Stomach smooth muscle (tissue), 2 donors: ENCODE data around the gene LIMD2.

ENCODE experiments used
- H3K27ac ChIP-seq: one replicate; pipeline ENCODE4 v1.7.0; 2013; ENCODE audit warnings: mild to moderate bottlenecking, low read length, inconsistent platforms
- H3K27me3 ChIP-seq, 2 donors: one replicate each; pipeline ENCODE4 v1.7.0; 2013; ENCODE audit warnings: low read length in 2 of 2; ENCODE audit not compliant: insufficient read depth in 2 of 2, control insufficient read depth in 1 of 2
- H3K36me3 ChIP-seq, 2 donors: one replicate each; pipeline ENCODE4 v1.7.0; 2013; ENCODE audit warnings: low read length in 2 of 2; ENCODE audit not compliant: control insufficient read depth in 2 of 2, insufficient read depth in 2 of 2
- H3K4me1 ChIP-seq: one replicate; pipeline ENCODE4 v1.7.0; 2013; ENCODE audit warnings: low read length; ENCODE audit not compliant: control insufficient read depth, insufficient read depth
- H3K4me3 ChIP-seq, 2 donors: one replicate each; pipeline ENCODE4 v1.7.0; 2013; ENCODE audit warnings: low read length in 2 of 2
- H3K9ac ChIP-seq, 2 donors: one replicate each; pipeline ENCODE4 v1.7.0; 2013; ENCODE audit warnings: low read length in 2 of 2, mild to moderate bottlenecking in 1 of 2
- H3K9me3 ChIP-seq, 2 donors: one replicate each; pipeline ENCODE4 v1.7.0; 2013; ENCODE audit warnings: low read length in 2 of 2; ENCODE audit not compliant: control insufficient read depth in 2 of 2
- donor health status: healthy.
- donor health status: Pancreatic carcinoma.

The LIMD2 gene

DNA sequence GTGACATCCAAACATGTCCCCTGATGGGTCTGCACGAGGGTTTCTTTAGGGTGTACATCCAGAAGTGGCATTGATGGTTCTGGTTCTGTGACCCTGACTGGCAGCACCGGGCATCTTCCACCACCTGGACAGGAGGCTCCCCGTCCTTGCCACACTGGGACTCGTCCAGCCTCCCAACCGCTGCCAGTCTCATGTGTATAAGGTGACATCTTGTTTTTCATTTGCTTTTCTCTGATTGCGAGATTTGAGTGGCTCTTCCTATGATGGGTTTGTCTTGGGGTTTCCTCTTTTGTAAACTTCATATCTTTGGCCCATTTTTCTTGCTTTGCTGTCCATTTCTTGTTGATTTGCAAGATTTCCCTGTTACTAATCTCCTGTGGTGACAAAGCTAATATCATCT, 9.2 kb upstream of the LIMD2 start:
- H3K4me1 ChIP-seq = no peaks in the 10 kb centered on the region
- no peaks in the 10 kb centered on the region for H3K9me3 ChIP-seq
- H3K27ac ChIP-seq = no peak overlapping the region
- no peak overlapping the region for H3K4me3 ChIP-seq
- H3K9ac ChIP-seq = no peak overlapping the region
- peaks cover 40 to 45% of the 10 kb centered on the region in 2 donors for H3K36me3 ChIP-seq
- H3K27me3 ChIP-seq = no peaks in the 10 kb centered on the region

DNA sequence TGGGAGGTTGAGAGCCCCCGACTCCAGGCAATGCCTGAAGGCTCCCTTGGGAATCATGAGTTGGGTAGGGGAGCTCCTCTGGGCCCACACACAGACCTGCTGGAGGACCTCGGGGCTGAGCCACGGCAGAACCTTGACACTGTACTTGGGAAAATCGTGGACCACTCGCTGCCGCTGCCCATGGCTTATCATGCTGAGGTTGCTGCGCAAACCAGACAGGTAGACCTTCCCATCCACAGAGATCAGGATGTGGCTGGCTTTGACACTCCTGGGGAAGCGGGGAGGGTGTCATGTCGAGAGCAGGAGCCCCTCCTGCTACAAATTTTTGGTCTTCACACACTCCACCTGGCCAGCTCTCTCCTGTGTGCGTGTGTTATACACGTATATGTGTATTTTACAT, 7.2 kb upstream of the LIMD2 start:
- Histone ChIP-seq H3K27me3 (no peaks in the 10 kb centered on the region), H3K36me3 (peaks cover 42 to 46% of the 10 kb centered on the region in 2 donors), H3K4me1 (no peaks in the 10 kb centered on the region), H3K9me3 (no peaks in the 10 kb centered on the region), H3K4me3 (no peak overlapping the region), H3K9ac (no peak overlapping the region), H3K27ac (no peak overlapping the region)

DNA sequence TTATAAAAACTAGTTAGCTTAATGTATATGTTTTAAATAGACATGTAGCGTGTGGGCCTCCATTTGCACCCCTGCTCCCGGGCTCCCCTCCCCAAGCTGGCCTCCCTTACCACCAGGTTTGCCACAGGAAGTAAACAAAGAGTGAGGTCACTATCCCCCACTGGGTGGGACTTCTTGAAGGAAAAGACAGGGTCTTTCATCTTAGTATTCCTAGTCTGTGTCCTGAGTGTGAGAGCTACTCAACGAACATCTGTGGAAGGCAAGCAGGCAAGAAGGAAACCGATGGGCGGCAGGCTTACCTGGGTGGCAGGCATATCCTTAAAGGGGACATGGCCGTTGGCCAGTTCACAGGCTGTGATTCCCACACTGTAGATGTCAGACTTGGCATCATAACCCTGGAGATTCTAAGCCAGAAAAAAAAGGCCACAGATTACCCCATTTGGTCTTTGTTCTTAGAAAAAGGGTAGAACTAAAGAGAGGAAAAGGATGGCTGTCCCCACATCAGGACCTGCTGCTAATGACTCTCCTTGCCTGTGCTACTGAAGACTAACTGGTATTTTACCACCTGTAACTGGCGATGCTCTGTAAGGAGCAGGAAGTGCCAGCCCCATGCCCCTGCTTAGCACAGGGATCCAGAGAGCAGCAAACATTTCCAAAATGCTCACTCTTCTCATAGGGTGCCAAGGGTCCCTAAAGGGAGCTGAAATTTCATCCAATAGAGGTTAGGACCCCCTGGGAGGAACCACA, 6.6 kb upstream of the LIMD2 start:
- peaks cover 38 to 39% of the 10 kb centered on the region in 2 donors for H3K36me3 ChIP-seq
- H3K27me3 ChIP-seq = no peaks in the 10 kb centered on the region
- no peak overlapping the region for H3K27ac ChIP-seq
- peaks cover under 1% of the 10 kb centered on the region for H3K4me1 ChIP-seq
- no peak overlapping the region for H3K4me3 ChIP-seq
- no peak overlapping the region for H3K9ac ChIP-seq
- H3K9me3 ChIP-seq = no peaks in the 10 kb centered on the region

DNA sequence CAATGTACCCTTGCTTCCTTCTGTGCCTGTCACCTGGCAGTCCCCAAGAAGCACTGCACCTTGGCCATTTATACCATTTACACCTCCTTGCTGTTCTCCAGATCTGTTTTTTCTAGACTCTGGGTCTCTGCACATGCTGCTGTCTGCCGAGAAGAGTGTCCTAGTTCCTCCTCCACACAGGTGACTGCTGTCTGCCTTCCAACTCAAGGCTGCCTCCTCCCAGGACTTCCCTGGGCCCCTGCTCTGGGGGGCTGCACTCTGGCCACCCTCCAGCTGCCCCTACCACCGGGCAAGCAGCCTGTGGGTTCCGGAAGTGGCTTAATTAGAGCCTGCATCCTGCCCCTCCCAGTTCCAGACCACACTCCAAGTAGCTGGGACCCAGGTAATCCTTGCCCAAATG, 5.7 kb upstream of the LIMD2 start:
- H3K4me1 ChIP-seq = peaks cover 9% of the 10 kb centered on the region
- no peak overlapping the region for H3K4me3 ChIP-seq
- no peak overlapping the region for H3K27ac ChIP-seq
- no peaks in the 10 kb centered on the region for H3K27me3 ChIP-seq
- H3K9ac ChIP-seq = no peak overlapping the region
- no peaks in the 10 kb centered on the region for H3K9me3 ChIP-seq
- H3K36me3 ChIP-seq = peaks cover 35 to 37% of the 10 kb centered on the region in 2 donors

DNA sequence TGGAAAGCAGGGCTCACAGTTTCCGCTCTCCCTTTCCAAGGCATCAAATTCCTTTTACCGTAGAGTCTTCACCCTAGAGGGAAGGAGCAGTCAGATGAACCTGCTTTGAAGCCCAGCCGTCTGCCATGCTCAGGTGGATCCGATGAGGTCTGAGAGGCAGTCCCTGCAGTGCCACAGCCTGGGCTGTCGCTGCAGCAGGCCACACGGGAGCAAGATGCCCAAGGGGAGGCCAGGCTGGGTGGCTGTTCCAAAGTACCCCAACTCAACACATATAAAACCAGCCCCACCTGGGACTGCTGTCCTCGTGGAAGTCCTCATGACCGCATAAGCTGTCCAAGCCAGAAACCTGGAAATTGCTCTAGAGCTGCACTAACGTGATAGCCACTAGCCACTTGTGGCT, 4.9 kb upstream of the LIMD2 start:
- Histone ChIP-seq H3K27ac (no peak overlapping the region), H3K4me1 (peaks cover 14% of the 10 kb centered on the region), H3K4me3 (no peak overlapping the region), H3K9ac (no peak overlapping the region), H3K9me3 (no peaks in the 10 kb centered on the region), H3K36me3 (peaks cover 30 to 31% of the 10 kb centered on the region in 2 donors), H3K27me3 (no peaks in the 10 kb centered on the region)

DNA sequence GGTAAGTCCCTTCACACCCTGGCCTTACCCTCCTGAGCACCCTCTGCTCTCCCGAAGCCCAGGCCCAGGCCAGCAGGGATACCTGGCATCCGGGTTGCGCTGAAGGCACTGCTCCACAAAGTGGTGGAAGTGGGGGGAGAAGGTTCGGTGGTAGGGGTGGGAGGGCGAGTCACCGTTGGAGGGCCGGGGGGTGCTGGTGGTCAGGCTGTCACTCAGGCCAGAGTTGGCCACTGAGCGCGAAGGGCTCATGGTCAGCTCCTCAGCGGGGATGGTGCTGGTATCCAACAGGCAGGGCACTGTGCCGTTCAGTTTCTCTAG, 4.3 kb upstream of the LIMD2 start:
- H3K36me3 ChIP-seq = peaks cover 30 to 31% of the 10 kb centered on the region in 2 donors
- no peak overlapping the region for H3K4me3 ChIP-seq
- H3K4me1 ChIP-seq = peaks cover 17% of the 10 kb centered on the region
- H3K27ac ChIP-seq = no peak overlapping the region
- no peaks in the 10 kb centered on the region for H3K27me3 ChIP-seq
- no peaks in the 10 kb centered on the region for H3K9me3 ChIP-seq
- H3K9ac ChIP-seq = no peak overlapping the region

DNA sequence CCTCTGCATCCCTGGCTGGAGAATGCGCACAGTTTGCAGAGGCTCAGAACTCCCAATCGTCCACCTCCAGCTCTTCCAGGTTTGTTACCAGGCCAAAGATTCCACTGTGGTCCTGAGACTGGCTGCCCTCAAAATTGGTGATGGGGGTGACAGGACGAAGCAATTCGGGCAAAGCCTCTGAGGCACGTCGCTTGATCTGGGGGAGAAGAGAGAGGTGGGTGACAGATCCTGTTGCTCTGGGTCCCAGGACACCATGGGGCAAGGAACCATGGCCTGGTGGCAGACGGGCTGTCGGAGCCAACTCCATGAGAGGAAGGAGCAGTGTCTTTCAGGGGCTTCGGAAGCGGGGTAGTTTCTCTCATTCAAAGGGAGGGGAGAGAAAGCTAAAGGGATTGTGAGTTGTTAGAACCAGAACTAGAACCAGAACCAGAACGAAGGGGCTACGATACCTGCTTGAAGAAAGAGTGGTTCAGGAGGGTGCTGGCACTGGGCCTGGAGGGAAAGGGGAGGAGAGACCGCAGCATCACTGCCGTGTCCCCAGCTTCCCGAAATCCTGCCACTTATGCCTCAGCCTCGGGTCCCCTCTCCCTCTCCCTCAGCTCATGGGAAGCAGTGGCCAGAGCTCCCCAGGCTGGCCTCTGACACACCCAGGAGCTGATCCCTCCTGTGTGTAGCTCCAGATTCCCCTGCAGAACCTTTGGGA, 3.8 kb upstream of the LIMD2 start:
- Histone ChIP-seq H3K27ac (no peak overlapping the region), H3K9ac (no peak overlapping the region), H3K36me3 (peaks cover 26 to 28% of the 10 kb centered on the region in 2 donors), H3K4me3 (no peak overlapping the region), H3K4me1 (peaks cover 22% of the 10 kb centered on the region), H3K27me3 (no peaks in the 10 kb centered on the region), H3K9me3 (no peaks in the 10 kb centered on the region)

DNA sequence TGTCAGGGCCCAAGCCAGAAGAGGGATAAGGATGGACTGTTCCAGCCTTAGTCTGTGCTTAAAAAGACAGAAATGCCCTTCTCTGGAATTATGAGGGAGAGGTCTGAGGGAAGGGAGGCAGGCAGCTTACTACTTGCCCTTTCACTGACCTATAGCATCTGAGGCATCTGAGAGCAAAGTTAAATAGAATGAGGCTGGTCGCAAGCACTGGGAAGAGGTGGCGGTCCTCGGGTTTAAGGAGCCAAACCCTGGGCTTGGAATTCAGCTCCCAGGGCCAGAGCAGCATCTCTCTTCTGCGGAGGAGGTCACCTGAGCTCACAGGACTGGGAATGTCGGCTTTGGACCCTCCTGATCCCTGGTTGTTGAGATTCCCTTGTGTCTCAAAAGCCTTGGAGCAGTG, 3.1 kb upstream of the LIMD2 start:
- Histone ChIP-seq H3K9ac (no peak overlapping the region), H3K27me3 (no peaks in the 10 kb centered on the region), H3K9me3 (no peaks in the 10 kb centered on the region), H3K4me3 (no peak overlapping the region), H3K4me1 (peaks cover 25% of the 10 kb centered on the region), H3K27ac (no peak overlapping the region), H3K36me3 (peaks cover 26 to 28% of the 10 kb centered on the region in 2 donors)

DNA sequence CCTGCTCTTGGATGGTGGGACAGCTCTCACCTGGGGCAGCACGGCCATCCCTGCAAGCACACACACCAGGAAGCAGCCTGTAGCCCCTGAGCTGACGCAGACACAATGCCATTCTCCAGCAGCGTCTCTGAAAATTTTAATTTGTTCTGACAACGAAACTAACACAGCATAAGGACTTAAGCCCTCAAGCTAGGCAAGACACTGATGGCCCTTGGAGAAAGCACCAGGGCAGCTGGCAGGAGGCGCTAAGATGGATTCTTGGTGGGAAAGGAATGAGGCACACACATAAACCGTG, 2.7 kb upstream of the LIMD2 start:
- no peak overlapping the region for H3K27ac ChIP-seq
- H3K27me3 ChIP-seq = no peaks in the 10 kb centered on the region
- H3K4me1 ChIP-seq = peaks cover 25% of the 10 kb centered on the region
- no peak overlapping the region for H3K9ac ChIP-seq
- H3K4me3 ChIP-seq = no peak overlapping the region
- H3K9me3 ChIP-seq = no peaks in the 10 kb centered on the region
- H3K36me3 ChIP-seq = peaks cover 26 to 28% of the 10 kb centered on the region in 2 donors

DNA sequence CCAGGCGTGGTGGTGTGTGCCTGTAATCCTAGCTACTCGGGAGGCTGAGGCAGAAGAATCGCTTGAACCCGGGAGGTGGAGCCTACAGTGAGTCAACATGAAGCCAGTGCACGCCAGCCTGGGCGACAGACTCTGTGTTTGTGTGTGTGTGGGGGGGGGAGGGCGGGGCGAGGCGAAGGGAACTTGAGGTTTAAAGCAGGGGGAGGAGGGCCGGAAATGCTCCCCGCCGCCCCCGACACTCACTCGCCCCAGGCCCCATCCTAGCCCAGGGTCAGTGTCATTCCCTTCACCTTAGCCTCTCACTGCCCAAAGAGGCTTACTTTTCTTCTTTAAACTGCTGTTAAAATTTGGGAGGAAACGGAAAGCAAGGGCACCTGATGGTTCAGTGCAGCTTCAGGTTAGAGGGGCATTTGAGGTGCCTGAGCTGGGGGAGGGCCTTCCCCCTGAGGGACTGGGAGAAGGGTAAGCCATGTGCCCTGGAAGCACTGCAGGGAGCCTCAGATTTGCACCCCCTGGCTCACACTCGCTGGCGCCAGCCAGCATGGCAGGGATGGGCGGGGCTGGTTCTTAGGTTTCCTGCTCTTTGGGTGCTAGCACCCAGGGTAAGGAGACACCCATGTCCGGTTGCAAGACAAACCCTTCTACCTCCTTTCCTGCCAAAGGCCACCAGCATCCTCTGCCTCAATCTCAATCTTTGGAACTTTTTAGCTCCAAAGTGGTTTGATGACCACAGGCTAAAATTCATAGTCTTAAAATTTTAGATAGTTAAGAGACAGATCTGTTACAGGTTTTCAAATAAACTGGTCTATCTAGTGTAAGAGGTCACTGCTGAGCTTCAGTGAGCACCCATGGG, 2.2 kb upstream of the LIMD2 start:
- Histone ChIP-seq H3K9me3 (no peaks in the 10 kb centered on the region), H3K27ac (no peak overlapping the region), H3K27me3 (no peaks in the 10 kb centered on the region), H3K9ac (no peak overlapping the region), H3K4me1 (peaks cover 25% of the 10 kb centered on the region), H3K4me3 (no peak overlapping the region), H3K36me3 (peaks cover 26 to 27% of the 10 kb centered on the region in 2 donors)
